ENCODE results near the gene TSHZ2. TPM values are rescaled to one million over a fixed set of nuclear protein-coding genes. Genes with fewer than 3 reads are reported as not detected.

The TSHZ2 gene
- total RNA-seq, 1 experiment from 2014 or later: 0.07 TPM

DNA sequence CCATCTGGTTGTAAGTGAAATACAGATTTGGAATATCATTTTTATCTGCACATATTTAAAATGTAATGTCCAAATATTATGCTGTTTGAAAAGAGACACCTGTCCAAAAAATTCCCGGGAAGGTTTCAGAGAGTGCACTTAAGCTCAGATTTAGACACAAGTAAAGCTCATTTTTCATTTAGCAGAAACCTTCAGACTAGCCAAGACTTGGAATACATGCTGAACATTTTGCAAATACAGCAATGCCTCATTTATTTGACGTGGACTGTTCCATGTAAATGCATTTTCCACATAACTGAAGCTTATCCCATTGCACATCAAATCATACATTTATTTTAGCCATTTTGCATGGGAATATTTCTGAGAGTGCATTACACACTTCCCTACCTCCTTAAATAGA lies 340.8 kb downstream of the TSHZ2 start:
- no peaks in the 10 kb centered on the region for H3K79me2 ChIP-seq (ENCODE audit: insufficient read depth, low read length)
- no peak overlapping the region for H3K4me3 ChIP-seq (replicated peaks in 1 of 2; ENCODE audit: low read depth in 1 of 2, low read length in 2 of 2)
- no peak for DNase-seq (ENCODE audit: low read depth, low spot score)
- H3K4me2 ChIP-seq (ENCODE audit: low read length): no peak overlapping the region
- H3K4me1 ChIP-seq (ENCODE audit: control insufficient read depth in 1 of 2, insufficient read depth in 2 of 2, low read length in 2 of 2): no peaks in the 10 kb centered on the region
- H3K9ac ChIP-seq (ENCODE audit: low read length): no peak overlapping the region
- POLR2A ChIA-PET: no interaction called here
- no peak for TF ChIP-seq ELF1 (IDR thresholded peaks at IDR 0.05; ENCODE audit: borderline replicate concordance, low read depth)
- no peak for TF ChIP-seq SRF (IDR thresholded peaks at IDR 0.05; ENCODE audit: low read depth)
- TF ChIP-seq ZNF274 (IDR thresholded peaks at IDR 0.05; ENCODE audit: low read depth, low read length): no peak
- TF ChIP-seq POLR2A (IDR thresholded peaks at IDR 0.05; ENCODE audit: borderline replicate concordance, extremely low read depth, insufficient read depth, insufficient read length): no peak
- no peak for TF ChIP-seq SP1 (IDR thresholded peaks at IDR 0.05; ENCODE audit: low read depth)
- TF ChIP-seq ZFX (IDR thresholded peaks at IDR 0.05): no peak
- TF ChIP-seq RAD21 (IDR thresholded peaks at IDR 0.05; ENCODE audit: low read depth): no peak
- no peak for TF ChIP-seq POLR2AphosphoS5 (IDR thresholded peaks at IDR 0.05; ENCODE audit: low read depth, low read length)
- TF ChIP-seq FOSL1 (IDR thresholded peaks at IDR 0.05; ENCODE audit: low read depth): no peak
- TF ChIP-seq EZH2 (IDR thresholded peaks at IDR 0.05): no peak
- TF ChIP-seq REST (IDR thresholded peaks at IDR 0.05; ENCODE audit: low read depth): no peak
- no peak for TF ChIP-seq CEBPB (IDR thresholded peaks at IDR 0.05; ENCODE audit: low read depth)
- H3K27ac ChIP-seq (ENCODE audit: low read depth, low read length): no peak overlapping the region
- peaks cover 38% of the 10 kb centered on the region for H3K27me3 ChIP-seq (ENCODE audit: insufficient read depth, low read length)
- intact Hi-C loops (cut with micrococcal nuclease): no loop called here
- RAD21 ChIA-PET (ENCODE audit: low non-redundant PET in 1 of 2, low total read pairs in 2 of 2, uncharacterized antibody in 2 of 2, unreplicated experiment in 2 of 2): no interaction called here
- no peaks in the 10 kb centered on the region for H3K36me3 ChIP-seq (ENCODE audit: control insufficient read depth in 1 of 2, insufficient read depth in 2 of 2, low read length in 2 of 2)
- BruUV-seq (replicated peaks): no TSS peak
- H3K9me3 ChIP-seq (ENCODE audit: control insufficient read depth in 1 of 2, insufficient read depth in 1 of 2, low read depth in 1 of 2, low read length in 2 of 2): no peaks in the 10 kb centered on the region
- no peaks in the 10 kb centered on the region for H3K9me2 ChIP-seq (ENCODE audit: insufficient read depth)
- H2AFZ ChIP-seq (ENCODE audit: low read depth, low read length, poor library complexity, severe bottlenecking): no peak overlapping the region
- CTCF ChIA-PET: no interaction called here
- no peak for ATAC-seq
- H4K20me1 ChIP-seq (ENCODE audit: insufficient read depth): no peaks in the 10 kb centered on the region

Measured in HCT116 (cell line).